ENCODE data around the gene PLCXD1.
"Not testable (repeated sequence)": the region's sequence is repeated elsewhere in the genome, so short reads cannot be mapped to it uniquely, and the experiment has no call there.

Gene PLCXD1

DNA sequence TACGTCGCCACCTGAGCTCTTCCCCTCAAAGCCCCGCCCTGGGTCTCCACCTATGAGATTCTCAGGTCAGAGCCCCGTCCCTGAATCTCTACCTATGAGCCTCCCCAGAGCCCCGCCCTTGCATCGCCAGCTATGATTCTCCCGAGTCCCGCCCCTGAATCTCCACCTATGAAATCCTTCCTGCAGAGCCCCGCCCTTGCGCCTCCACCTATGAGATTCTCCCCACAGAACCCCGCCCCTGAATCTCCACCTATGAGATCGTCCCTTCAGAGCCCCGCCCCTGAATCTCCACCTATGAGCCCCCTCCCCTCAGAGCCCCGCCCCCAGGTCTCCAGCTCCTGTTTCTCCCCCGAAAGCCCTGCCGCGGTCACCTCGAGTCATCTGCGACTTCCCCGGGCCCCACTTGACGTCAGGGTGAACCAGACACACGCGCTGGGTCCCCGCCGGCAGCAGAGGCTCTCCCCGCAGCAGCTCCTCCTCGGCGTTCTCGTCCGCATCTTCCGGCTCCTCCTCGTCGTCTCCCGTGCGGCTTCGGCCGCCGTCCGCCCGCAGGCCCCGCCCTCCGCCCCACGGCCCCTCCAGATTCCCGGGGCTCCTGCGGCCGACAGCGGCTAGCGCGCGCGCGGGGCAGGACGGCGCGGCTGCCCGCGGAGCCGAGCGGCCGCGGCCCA lies 37.0 kb downstream of the PLCXD1 start:
- no peak for DNase-seq

- no peak for DNase-seq
Measured at GRCh38 chrX:318739-319578, 37.8 kb downstream of the PLCXD1 start, which contains the start of gene GTPBP6. Gene GTPBP6, minus strand, starts transcription at chrX:318796. Its CDS starts 9 bp downstream, at chrX:318787.

GRCh38 chrX:319579-320125 lies 38.5 kb downstream of the PLCXD1 start:
- DNase-seq, result no peak

DNA sequence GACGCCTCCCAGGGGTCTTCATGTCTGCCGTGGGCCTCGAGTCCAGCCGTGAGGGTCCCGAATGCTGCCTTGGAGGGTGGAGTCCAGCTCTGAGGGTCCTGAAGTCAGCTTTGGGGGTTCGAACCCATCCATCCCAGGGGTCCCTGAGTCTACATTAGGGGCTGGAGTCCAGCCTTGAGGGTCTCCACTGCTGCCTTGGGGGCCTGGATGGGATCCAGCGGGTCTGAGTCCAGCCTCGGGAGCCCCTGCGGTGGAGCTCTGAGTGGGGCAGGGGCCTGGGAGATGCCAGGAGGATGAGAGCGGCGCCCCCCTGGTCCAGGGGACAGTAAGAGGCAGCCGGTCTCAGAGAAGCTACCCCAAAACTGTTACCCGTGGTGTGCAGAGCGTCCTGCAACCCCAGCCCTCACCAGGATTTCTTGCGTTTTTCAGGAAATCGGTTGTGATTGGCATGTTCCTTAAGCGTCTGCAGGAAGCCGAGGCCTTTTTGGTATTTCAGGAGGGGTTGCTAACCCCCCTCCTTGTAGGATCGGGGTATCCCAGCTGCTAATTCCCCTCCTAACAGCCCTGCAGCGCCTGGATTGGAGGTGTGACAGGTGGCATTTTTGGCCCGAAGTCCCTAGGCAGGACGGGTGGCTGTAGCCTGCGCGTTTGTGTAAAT lies 39.1 kb downstream of the PLCXD1 start:
- no peak for DNase-seq

- no peak for DNase-seq
Measured at GRCh38 chrX:323721-324628, 42.8 kb downstream of the PLCXD1 start.

- not testable (repeated sequence) for DNase-seq
Measured at GRCh38 chrX:324664-325063, 43.5 kb downstream of the PLCXD1 start.

DNA sequence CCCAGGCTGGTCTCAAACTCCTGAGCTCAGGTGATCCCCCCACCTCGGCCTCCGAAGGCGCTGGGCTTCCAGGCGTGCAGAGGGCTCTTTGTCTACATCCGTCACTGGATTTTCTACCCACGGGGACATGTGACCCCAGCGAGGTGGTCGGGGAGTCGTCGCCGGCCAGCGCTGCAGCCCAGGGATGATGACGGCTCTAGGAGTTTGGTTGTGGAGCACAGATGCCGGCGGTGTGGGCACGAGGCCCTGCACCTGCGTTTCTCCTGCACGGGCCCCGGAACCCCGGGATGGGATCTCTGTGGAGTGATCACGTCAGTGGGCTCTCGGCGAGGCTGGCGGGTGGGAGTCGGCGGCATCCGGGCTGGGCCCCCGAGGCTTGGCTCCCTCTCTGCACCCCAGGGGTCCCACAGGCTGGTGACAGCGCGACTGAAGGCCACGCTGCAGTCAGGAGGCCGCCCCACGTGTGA lies 46.5 kb downstream of the PLCXD1 start:
- DNase-seq, result no peak

GRCh38 chrX:329291-329910 lies 48.2 kb downstream of the PLCXD1 start:
- no peak for DNase-seq

- DNase-seq, result not testable (repeated sequence)
Measured at GRCh38 chrX:330141-330725, 49.1 kb downstream of the PLCXD1 start.

DNA sequence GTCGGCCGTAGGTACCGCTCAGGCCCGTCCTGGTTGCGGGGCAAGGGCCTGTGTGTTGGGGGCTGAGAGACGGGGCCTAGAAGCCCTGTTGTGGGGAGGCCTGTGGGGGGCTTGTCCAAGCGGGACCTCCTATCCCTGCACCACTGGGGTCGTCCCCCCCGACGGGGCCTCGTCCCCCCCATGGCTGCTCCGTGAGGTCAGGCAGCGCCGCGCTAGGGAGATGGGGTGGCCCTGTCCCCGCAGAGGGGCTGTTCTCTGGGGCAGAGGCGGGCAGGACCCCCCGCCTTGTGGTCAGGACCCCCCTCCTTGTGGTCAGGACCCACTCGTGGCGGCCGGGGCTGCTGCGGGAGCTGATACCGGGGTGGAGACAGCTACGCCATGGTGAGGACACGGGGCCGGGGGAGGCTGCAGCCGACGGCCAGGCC lies 49.6 kb downstream of the PLCXD1 start:
- DNase-seq, result no peak

DNA sequence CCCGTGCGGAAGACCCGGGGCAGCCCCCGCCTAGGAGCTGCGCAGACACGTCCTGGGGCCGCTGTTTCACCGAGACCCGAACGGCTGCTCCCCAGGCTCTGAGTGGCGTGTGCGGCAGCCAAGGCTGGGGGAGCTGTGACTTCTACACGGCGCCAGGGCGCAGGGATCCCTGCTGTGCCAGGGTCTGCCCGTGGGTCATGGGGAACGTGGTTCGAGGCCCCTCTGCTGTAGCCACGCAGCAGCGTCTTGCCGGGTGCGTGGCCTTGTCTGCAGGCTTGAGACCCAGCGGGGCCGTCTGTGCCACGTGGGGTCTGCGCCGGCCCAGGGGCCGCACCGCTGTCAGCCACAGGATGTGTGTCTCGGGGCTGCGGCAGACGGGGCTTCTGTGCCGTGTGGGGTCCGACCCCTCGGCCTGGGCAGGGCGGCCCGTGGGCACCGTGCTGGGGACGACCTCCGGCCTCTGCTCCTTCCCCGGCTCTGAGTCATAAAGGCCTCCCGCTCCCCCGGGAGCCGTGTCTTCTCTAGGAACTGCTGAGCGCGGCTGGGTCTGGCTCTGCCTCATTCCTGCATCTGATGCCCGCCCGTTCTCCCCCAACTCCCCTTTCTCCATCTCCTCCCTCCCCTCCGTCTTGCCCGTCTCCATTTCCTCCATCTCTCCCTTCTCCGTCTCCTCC lies 50.1 kb downstream of the PLCXD1 start:
- DNase-seq, result no peak

DNA sequence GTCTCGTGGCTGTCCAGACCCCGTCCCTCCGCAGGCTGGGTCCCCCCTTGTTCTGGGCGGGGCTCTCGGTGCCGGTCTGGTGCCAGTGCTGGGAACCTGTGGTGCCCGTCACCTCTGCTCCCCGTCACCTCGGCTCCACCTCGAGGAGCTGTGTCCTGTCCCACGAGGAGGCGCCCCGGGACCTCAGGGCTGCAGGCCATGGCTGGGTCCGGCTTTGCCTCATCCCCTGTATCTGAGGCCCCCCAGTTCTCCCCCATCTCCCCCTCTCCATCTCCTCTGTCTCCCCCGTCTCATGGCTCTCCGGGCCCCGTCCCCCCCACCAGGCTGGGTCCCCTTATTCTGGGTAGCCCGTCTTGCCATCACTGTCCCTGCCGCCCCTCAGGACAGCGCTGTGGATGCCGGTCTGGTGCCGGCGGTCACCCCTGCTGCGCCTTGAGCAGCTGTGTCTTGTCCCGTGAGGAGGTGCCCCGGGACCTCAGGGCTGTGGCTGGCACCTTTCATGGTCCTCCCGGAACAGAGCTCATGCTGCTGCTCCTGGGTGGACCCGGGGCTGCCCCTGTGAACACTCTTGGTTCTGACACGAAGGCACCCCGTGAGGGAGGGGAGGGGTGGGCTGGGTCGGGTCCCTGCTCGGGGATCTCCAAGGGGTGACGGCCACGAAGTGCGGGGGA lies 50.8 kb downstream of the PLCXD1 start:
- no peak for DNase-seq

- no peak for DNase-seq
Measured at GRCh38 chrX:332496-332860, 51.3 kb downstream of the PLCXD1 start.

- DNase-seq, result no peak
Measured at GRCh38 chrX:332916-333610, 51.9 kb downstream of the PLCXD1 start.

DNA sequence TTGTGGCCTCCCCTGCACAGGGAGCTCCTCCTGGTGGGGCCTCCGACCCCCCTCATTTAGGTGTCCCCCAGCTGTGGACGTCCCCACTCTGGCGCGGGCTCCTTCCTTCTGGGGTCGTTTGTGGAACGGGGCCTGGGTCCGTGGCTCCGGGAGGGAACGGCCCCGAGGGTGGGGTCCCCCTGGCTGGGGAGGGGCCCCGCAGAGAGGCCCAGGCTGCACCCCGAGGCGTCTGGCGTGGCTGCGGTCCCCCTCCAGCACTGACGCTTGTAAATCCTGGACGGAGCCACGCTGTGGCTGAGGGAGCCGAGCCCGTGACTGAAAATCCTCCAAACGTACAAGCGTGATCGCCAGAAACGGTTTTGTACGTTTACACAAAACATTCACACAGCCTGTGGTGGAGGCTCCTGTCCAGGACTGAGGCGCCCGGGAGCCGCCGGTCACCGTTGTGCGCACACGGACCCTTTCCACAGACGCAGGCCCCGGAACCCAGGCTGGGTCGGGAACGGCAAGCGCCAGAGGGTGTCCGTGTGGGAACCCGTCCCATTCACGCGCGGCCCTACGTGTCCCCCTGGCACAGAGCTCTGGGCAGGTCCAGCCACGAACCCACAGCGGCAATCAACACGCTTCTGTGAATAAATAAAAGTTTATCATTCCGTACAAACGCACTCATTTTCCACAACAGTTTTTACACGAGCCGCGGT lies 52.6 kb downstream of the PLCXD1 start:
- DNase-seq, result no peak

DNA sequence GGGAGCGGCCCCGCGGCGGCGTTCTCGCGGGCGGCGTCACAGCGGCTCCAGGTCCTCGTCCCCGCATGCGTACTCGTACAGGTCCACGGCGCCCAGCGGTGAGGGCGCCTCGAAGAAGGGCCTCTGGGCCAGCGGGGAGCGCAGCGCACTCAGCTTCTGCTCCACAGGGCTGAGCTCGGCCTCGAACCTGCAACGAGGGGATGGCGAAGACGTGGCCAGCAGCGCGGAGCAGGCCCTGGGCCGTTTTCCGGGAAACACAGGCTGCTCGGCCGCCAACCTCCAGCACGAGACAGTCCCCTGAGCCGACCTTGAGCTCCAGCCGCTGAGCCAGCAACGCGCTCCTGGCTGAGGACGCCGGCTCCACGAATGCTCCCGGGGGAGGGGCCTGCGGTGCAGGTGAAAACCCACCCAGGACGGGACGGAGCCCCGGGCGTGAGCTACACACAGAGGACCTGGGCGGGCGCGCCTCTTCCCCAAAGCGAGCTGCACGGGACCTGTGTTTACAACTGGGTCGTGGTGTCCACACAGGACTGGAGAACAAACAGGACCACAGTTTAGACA lies 53.2 kb downstream of the PLCXD1 start:
- DNase-seq, result no peak

DNA sequence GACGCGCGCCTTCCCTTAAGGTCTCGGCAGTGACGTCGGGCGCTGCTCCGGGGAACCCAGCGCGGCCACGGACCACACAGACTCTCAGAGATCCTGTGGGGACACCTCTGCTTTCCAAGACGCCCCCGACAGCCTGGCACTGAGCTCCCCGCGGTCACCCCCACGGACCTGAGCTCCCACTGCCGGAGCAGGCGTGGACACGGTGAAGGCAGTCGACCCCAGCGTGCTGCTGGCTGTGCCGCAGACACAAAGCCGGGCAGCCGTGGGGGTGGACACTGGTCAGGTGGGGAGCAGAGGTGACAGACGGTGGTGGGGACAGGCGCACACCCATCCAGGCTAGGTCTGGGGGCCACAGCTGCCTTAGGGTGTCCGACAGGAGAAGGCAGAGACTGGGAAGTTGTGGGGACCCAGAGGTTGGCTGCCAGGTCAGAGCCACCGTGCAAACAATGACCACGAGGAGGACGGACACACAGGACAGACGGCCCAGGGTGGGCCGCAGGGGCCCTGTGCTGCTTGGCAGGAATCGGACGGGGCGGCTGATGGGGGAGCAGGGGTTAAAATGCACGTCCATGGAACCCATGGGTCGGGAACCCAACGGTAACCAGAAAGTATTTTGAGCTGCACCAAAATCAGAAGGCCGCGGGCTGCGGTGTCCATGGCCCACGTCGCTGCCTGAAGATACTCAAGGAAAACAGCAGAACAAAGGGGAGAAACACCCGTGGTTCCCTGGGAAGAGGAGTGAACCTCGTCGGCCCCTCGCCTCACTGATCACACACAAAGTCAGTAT lies 54.0 kb downstream of the PLCXD1 start:
- DNase-seq, result no peak

GRCh38 chrX:335758-336155 lies 54.6 kb downstream of the PLCXD1 start:
- DNase-seq, result no peak
